Epithelial cell of proximal tubule (primary cell): ENCODE measurements around the gene SLC9A9. TPM values are rescaled to one million over a fixed set of nuclear protein-coding genes. Genes with fewer than 3 reads are reported as not detected.

Experiments
- DNase-seq: peaks from one replicate; pipeline ENCODE4 v3.0.0-alpha.2; 2011; ENCODE audit warnings: low read depth
- H3K4me3 ChIP-seq: 2 replicates; pipeline ENCODE4 v1.5.1; 2011; ENCODE audit warnings: low read depth, mild to moderate bottlenecking, low read length
- CTCF ChIP-seq: conservative IDR thresholded peaks from 2 replicates; pipeline ENCODE4 v1.5.1; 2012; ENCODE audit warnings: low read depth, mild to moderate bottlenecking, low read length
- total RNA-seq: library from RNA; depleted of rRNA; stranded (reverse); fragments of >200 nt; gene quantifications from 2 replicates; pipeline ENCODE4 v1.2.3, GENCODE V29; 2015

Gene SLC9A9
- total RNA-seq, 1 donor from 2014 or later = 0.17 TPM

- no peak for DNase-seq
- no peak overlapping the region for H3K4me3 ChIP-seq
- no peak for TF ChIP-seq CTCF
Measured at GRCh38 chr3:143814443-143814889, 33.8 kb downstream of the SLC9A9 start.

- DNase-seq = no peak
- no peak for TF ChIP-seq CTCF
- H3K4me3 ChIP-seq = no peak overlapping the region
Measured at GRCh38 chr3:143812481-143812880, 35.8 kb downstream of the SLC9A9 start.

- TF ChIP-seq CTCF = no peak
- DNase-seq = no peak
- H3K4me3 ChIP-seq = no peak overlapping the region
Measured at GRCh38 chr3:143811602-143812001, 36.7 kb downstream of the SLC9A9 start.

GRCh38 chr3:143810953-143811265 lies 37.4 kb downstream of the SLC9A9 start:
- no peak overlapping the region for H3K4me3 ChIP-seq
- no peak for DNase-seq
- TF ChIP-seq CTCF = no peak

GRCh38 chr3:143810166-143810952 lies 37.9 kb downstream of the SLC9A9 start:
- no peak overlapping the region for H3K4me3 ChIP-seq
- no peak for TF ChIP-seq CTCF
- no peak for DNase-seq

- H3K4me3 ChIP-seq = no peak overlapping the region
- no peak for TF ChIP-seq CTCF
- no peak for DNase-seq
Measured at GRCh38 chr3:143809121-143809621, 39.1 kb downstream of the SLC9A9 start.

- no peak for DNase-seq
- TF ChIP-seq CTCF = no peak
- H3K4me3 ChIP-seq = no peak overlapping the region
Measured at GRCh38 chr3:143808030-143808429, 40.2 kb downstream of the SLC9A9 start.
